Gastroesophageal sphincter (tissue), 4 donors: ENCODE results near the gene ABCA1. TPM values are rescaled to one million over a fixed set of nuclear protein-coding genes. Genes with fewer than 3 reads are reported as not detected.

Experiments
- ATAC-seq: fragments of 150-250 bp; one replicate; pipeline ENCODE4 v1.9.1; 2016; ENCODE audit warnings: mild to moderate bottlenecking, moderate library complexity
- H3K27ac ChIP-seq, 4 donors: fragments of 200-600 bp; sonication (generic) in 3 of 4; 1 replicate in 3 of 4; 2 replicates in 1 of 4; pipeline ENCODE4 v1.5.1; 2016 to 2019
- H3K27me3 ChIP-seq: fragments of 200-600 bp; sonication (generic); one replicate; pipeline ENCODE4 v1.5.1; 2019
- H3K36me3 ChIP-seq, 2 donors: fragments of 200-600 bp; sonication (generic); one replicate each; pipeline ENCODE4 v1.5.1; 2019; ENCODE audit warnings: control low read depth in 1 of 2
- H3K4me1 ChIP-seq, 3 donors: fragments of 200-600 bp; sonication (generic); 1 replicate in 2 of 3; 2 replicates in 1 of 3; pipeline ENCODE4 v1.5.1; 2016 to 2019; ENCODE audit warnings: control low read depth in 2 of 3
- H3K4me3 ChIP-seq, 2 donors: fragments of 200-600 bp; sonication (generic); one replicate each; pipeline ENCODE4 v1.5.1; 2019; ENCODE audit warnings: mild to moderate bottlenecking in 1 of 2, moderate library complexity in 1 of 2
- H3K9me3 ChIP-seq, 3 donors: fragments of 200-600 bp; sonication (generic); one replicate each; pipeline ENCODE4 v1.5.1; 2017 to 2019; ENCODE audit warnings: control low read depth in 2 of 3
- EP300 ChIP-seq: sonication (generic); formaldehyde crosslinking; IDR thresholded peaks from one replicate; pipeline ENCODE4 v1.6.1; 2017; ENCODE audit warnings: antibody characterized with exemption, mild to moderate bottlenecking
- POLR2A ChIP-seq, 2 donors: fragments of 450-650 bp; IDR thresholded peaks; one replicate each; pipeline ENCODE4 v1.6.1; 2017; ENCODE audit warnings: antibody characterized with exemption in 2 of 2, mild to moderate bottlenecking in 2 of 2, moderate library complexity in 1 of 2
- POLR2AphosphoS5 ChIP-seq: sonication (generic); formaldehyde crosslinking; IDR thresholded peaks from one replicate; pipeline ENCODE4 v1.6.1; 2017; ENCODE audit warnings: antibody characterized with exemption
- WGBS, 2 donors: methylation state at CpG; one replicate each; pipeline ENCODE4 v1.1.5; 2018; ENCODE audit warnings: low coverage in 1 of 2; 5-methylcytosine and 5-hydroxymethylcytosine counted together
- total RNA-seq, 4 donors: library from RNA; depleted of rRNA; stranded (reverse); fragments of >200 nt; gene quantifications; one replicate each; pipeline ENCODE4 v1.1.0, GENCODE V29; 2016
- TF ChIP-seq, protein P1 (sequence below), 4 experiments: fragments of 200-600 bp in 2 of 4; fragments of 450-650 bp in 2 of 4; sonication (generic) in 1 of 4; IDR thresholded peaks; one replicate each; pipeline ENCODE4 v1.5.1; 2017 to 2019; ENCODE audit warnings: antibody characterized with exemption in 4 of 4, mild to moderate bottlenecking in 2 of 4, moderate library complexity in 2 of 4

The ABCA1 gene
- total RNA-seq, 4 donors from 2014 or later: 46.2 to 91.5 (median 64.9) TPM

DNA sequence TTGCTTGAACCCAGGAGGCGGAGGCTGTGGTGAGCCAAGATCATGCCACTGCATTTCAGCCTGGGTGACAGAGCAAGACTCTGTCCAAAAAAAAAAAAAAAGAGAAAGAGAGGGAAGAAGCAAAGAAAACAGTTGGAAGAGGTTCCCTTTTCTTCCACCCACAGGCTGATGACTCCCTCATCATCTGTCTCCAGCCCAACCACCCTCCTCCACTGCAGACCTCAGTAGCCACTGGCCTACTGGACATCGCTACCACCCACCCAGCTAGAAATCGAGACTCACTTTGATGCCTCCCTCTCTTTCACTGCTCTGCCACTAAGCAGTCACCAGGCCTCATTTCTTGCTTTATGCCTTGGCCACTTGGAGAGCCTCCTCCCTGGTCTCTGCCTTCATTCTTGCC lies 92.8 kb downstream of the ABCA1 start:
- Histone ChIP-seq H3K4me3 (no peak overlapping the region), H3K27me3 (no peaks in the 10 kb centered on the region), H3K27ac (no peak overlapping the region), H3K9me3 (no peaks in the 10 kb centered on the region), H3K4me1 (peaks cover 0 to 12% (median 0%) of the 10 kb centered on the region in 3 donors), H3K36me3 (peaks cover 4 to 97% of the 10 kb centered on the region in 2 donors)
- TF ChIP-seq POLR2AphosphoS5: no peak
- TF ChIP-seq POLR2A (IDR thresholded peaks at IDR 0.05): no peak
- no peak for TF ChIP-seq EP300
- TF ChIP-seq, protein P1, sequence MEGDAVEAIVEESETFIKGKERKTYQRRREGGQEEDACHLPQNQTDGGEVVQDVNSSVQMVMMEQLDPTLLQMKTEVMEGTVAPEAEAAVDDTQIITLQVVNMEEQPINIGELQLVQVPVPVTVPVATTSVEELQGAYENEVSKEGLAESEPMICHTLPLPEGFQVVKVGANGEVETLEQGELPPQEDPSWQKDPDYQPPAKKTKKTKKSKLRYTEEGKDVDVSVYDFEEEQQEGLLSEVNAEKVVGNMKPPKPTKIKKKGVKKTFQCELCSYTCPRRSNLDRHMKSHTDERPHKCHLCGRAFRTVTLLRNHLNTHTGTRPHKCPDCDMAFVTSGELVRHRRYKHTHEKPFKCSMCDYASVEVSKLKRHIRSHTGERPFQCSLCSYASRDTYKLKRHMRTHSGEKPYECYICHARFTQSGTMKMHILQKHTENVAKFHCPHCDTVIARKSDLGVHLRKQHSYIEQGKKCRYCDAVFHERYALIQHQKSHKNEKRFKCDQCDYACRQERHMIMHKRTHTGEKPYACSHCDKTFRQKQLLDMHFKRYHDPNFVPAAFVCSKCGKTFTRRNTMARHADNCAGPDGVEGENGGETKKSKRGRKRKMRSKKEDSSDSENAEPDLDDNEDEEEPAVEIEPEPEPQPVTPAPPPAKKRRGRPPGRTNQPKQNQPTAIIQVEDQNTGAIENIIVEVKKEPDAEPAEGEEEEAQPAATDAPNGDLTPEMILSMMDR (IDR thresholded peaks at IDR 0.05): no peak
- 69% methylated on average over 2 of the region's 3 CpGs for WGBS, 2 donors
- ATAC-seq: peak; percentile 25

DNA sequence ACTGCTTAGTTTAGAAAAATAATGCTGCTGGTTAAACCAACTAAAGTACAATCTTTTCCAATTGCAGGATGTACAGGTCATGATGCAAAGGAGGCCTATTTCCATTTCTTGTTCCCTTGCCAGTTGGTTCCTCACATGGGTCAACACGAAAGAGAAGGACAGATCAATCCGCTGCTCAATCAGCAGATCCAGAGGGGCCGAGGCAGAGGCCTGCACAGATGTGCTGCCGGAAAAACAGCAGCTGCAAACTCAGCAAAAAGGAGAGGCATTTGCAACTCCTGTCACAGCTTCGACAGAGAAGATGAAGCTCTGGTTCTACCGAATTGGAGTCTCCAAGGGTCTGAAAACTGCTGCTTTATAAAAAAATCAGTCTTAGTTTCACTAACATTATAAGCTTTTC lies 94.3 kb downstream of the ABCA1 start:
- Histone ChIP-seq H3K4me3 (no peak overlapping the region), H3K4me1 (peaks cover 0 to 12% (median 0%) of the 10 kb centered on the region in 3 donors), H3K36me3 (peaks cover 4 to 97% of the 10 kb centered on the region in 2 donors), H3K9me3 (no peaks in the 10 kb centered on the region), H3K27me3 (no peaks in the 10 kb centered on the region), H3K27ac (no peak overlapping the region)
- TF ChIP-seq POLR2AphosphoS5: no peak
- TF ChIP-seq, protein P1 (IDR thresholded peaks at IDR 0.05): no peak
- TF ChIP-seq EP300: no peak
- no peak for TF ChIP-seq POLR2A (IDR thresholded peaks at IDR 0.05)
- ATAC-seq: no peak
- 63 to 68% methylated on average over 3 to 6 of the region's 6 CpGs for WGBS, 2 donors

DNA sequence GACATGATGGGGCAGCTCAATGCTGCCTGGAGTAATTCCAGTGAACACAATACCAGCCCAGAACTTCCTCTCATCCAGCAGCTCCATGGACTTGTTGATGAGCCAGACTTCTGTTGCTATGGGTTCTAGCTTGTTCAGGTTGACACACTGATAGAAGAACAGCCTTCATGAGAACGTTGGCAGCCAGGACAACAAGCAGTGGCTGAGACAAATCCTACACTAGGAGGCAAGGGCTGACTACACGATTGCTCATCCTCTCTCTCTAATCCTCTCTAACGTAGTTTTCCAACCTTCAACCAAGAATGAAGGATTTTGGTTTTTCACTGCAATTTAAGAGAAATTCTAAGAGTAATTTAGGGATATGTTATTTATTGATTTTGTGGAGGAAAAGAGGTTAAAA lies 96.3 kb downstream of the ABCA1 start:
- no peak for TF ChIP-seq POLR2AphosphoS5
- TF ChIP-seq EP300: no peak
- TF ChIP-seq POLR2A (IDR thresholded peaks at IDR 0.05): no peak
- TF ChIP-seq, protein P1 (IDR thresholded peaks at IDR 0.05): no peak
- H3K27ac ChIP-seq: no peak overlapping the region
- H3K4me3 ChIP-seq: no peak overlapping the region
- no peak for ATAC-seq
- H3K4me1 ChIP-seq: peaks cover 0 to 9% (median 0%) of the 10 kb centered on the region in 3 donors
- 62 to 75% methylated on average over 3 of the region's 3 CpGs for WGBS, 2 donors
- H3K27me3 ChIP-seq: no peaks in the 10 kb centered on the region
- no peaks in the 10 kb centered on the region for H3K9me3 ChIP-seq
- H3K36me3 ChIP-seq: peaks cover 4 to 100% of the 10 kb centered on the region in 2 donors

DNA sequence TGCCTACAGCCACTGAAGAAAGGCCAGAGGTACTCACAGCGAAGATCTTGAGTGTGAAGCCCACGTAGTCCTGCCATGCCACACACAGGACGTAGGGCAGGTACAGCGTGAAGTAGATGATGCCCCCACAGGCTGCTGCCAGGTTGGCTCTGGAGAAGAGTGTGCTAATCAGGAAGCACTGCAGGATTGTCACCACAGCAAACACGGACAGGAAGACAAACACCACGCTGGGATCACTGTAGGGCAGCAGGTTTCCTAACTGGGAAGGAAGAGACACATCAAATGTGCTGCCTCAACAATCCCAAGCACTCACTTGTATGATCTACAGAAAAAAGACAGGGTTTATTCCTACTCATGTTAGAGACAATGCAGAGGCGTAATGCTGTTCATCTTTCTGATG lies 101.0 kb downstream of the ABCA1 start:
- H3K4me3 ChIP-seq: no peak overlapping the region
- H3K27ac ChIP-seq: no peak overlapping the region
- no peak for ATAC-seq
- no peaks in the 10 kb centered on the region for H3K27me3 ChIP-seq
- H3K36me3 ChIP-seq: peaks cover 14 to 100% of the 10 kb centered on the region in 2 donors
- no peaks in the 10 kb centered on the region for H3K4me1 ChIP-seq
- TF ChIP-seq EP300 (no peak), POLR2A (IDR thresholded peaks at IDR 0.05) (no peak), POLR2AphosphoS5 (no peak)
- TF ChIP-seq, protein P1 (IDR thresholded peaks at IDR 0.05): no peak
- WGBS, 2 donors: 86 to 88% methylated on average over 3 to 5 of the region's 7 CpGs
- no peaks in the 10 kb centered on the region for H3K9me3 ChIP-seq

DNA sequence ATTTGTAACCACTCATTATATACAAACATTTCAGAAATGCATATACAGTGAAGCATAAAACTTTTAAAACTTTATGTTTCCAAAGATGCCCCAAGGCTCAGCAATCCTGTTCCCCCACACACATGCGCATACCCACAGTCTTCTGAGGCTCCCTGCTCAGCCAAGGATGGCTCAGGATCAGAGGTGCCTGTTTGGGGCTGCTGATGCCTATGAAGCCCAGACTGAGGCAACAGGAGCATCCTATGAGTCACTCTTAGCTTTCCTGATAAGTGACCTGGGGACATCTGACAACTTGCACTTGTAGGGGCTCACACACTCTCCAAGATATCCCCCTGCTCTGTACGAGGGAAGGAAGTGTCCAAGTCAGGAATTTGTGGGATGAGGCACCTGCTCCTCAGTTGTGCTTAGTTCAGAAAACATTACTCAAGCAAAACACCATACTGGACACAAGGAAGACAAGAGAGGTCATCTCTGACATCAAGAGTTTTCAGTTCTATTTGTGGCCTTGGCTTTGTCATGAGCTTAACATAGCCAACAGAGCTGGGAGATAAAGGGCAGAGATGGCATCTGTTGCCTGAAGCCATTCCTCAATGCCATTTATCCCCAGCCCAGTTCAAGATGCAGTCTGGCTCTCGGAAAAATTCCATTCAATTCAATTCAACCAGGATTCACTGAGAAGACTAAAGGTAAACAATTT lies 101.7 kb downstream of the ABCA1 start:
- no peak for TF ChIP-seq EP300
- TF ChIP-seq POLR2A (IDR thresholded peaks at IDR 0.05): no peak
- no peak for TF ChIP-seq POLR2AphosphoS5
- TF ChIP-seq, protein P1 (IDR thresholded peaks at IDR 0.05): no peak

More for the DNA sequence above, 101.7 kb downstream of the ABCA1 start:
- H3K27ac ChIP-seq: no peak overlapping the region
- H3K27me3 ChIP-seq: no peaks in the 10 kb centered on the region
- no peak overlapping the region for H3K4me3 ChIP-seq
- no peaks in the 10 kb centered on the region for H3K4me1 ChIP-seq
- peak; percentile 13 for ATAC-seq
- H3K9me3 ChIP-seq: no peaks in the 10 kb centered on the region
- 61 to 100% methylated on average over 1 to 3 of the region's 3 CpGs for WGBS, 2 donors
- peaks cover 14 to 100% of the 10 kb centered on the region in 2 donors for H3K36me3 ChIP-seq
